ENCODE data around the gene KSR1. TPM values are rescaled to one million over a fixed set of nuclear protein-coding genes. Genes with fewer than 3 reads are reported as not detected.

Gene KSR1
- total and polyA plus RNA-seq, 2 experiments from 2014 or later = 7.8 to 53.2 TPM

- peak overlapping the region; percentile 65 for H3K4me2 ChIP-seq
- peaks cover 78% of the 10 kb centered on the region for H3K4me1 ChIP-seq (ENCODE audit: insufficient read depth)
- peaks cover 98% of the 10 kb centered on the region for H3K79me2 ChIP-seq (replicated peaks; ENCODE audit: insufficient read depth)
- H3K27me3 Mint-ChIP-seq (ENCODE audit: insufficient read depth, low read depth, poor library complexity) = peaks cover 6% of the 10 kb centered on the region
- no peaks in the 10 kb centered on the region; the same call in 2 of the 3 replicates for H3K36me3 Mint-ChIP-seq (ENCODE audit: low read depth)
- H3F3A ChIP-seq (replicated peaks; ENCODE audit: low read depth) = 0 out of 2 replicates have a peak, but pooled peaks cover 5% of the 10 kb centered on the region
- H3K4me3 ChIP-seq = no peak overlapping the region
- no peak overlapping the region for H2AFZ ChIP-seq
- ATAC-seq (no peak), DNase-seq (ENCODE audit: low spot score) (no peak)
- H3K36me3 ChIP-seq (ENCODE audit: insufficient read depth) = no peaks in the 10 kb centered on the region
- peaks cover 77% of the 10 kb centered on the region for H3K4me1 Mint-ChIP-seq
- no peak overlapping the region for H3K4me3 Mint-ChIP-seq
- TF ChIP-seq POLR2AphosphoS5 (IDR thresholded peaks at IDR 0.05; ENCODE audit: low read depth) (no peak), ZNF114 (CRISPR knock-in tag; IDR thresholded peaks at IDR 0.05) (no peak), REST (IDR thresholded peaks at IDR 0.05; ENCODE audit: unreplicated experiment) (no peak), CTCF (conservative IDR thresholded peaks at IDR 0.05; ENCODE audit: low read depth in 2 of 2) (no peak), STAT1 (IDR thresholded peaks at IDR 0.05; ENCODE audit: unreplicated experiment) (no peak), JUNB (IDR thresholded peaks at IDR 0.05; ENCODE audit: unreplicated experiment) (no peak), ZNF331 (CRISPR knock-in tag; IDR thresholded peaks at IDR 0.05; ENCODE audit: low read depth) (no peak), ZNF462 (CRISPR knock-in tag; IDR thresholded peaks at IDR 0.05) (no peak), NANOG (IDR thresholded peaks at IDR 0.05; ENCODE audit: borderline replicate concordance) (no peak), ETS1 (IDR thresholded peaks at IDR 0.05) (no peak), EZH2phosphoT487 (IDR thresholded peaks at IDR 0.05; ENCODE audit: unreplicated experiment) (no peak), EZH2 (IDR thresholded peaks at IDR 0.05; ENCODE audit: low read depth, unreplicated experiment) (no peak), CREB1 (CRISPR knock-in tag; IDR thresholded peaks at IDR 0.05; ENCODE audit: low read depth) (no peak)
- H3K27me3 ChIP-seq (ENCODE audit: insufficient read depth) = no peaks in the 10 kb centered on the region
- peak overlapping the region; percentile 66; the same call in 1 of the 2 replicates for H3K27ac ChIP-seq (ENCODE audit: low read depth)
- no peaks in the 10 kb centered on the region; the same call in none of the 2 replicates for H4K20me1 ChIP-seq (replicated peaks; ENCODE audit: insufficient read depth)
- H3K9me3 Mint-ChIP-seq = no peaks in the 10 kb centered on the region
- peak overlapping the region; percentile 77 for H3K27ac Mint-ChIP-seq
- H3K9me2 ChIP-seq (ENCODE audit: insufficient read depth) = no peaks in the 10 kb centered on the region
These were observed 21.0 kb downstream of the KSR1 start for GRCh38 chr17:27477050-27477888.
